ENCODE measurements around the gene COX7C. TPM values are rescaled to one million over a fixed set of nuclear protein-coding genes. Genes with fewer than 3 reads are reported as not detected.
"Not testable (repeated sequence)": the region's sequence is repeated elsewhere in the genome, so short reads cannot be mapped to it uniquely, and the experiment has no call there.

COX7C gene
- total and polyA plus RNA-seq, 5 donors from 2014 or later = 383 to 1,044 (median 855) TPM

DNA sequence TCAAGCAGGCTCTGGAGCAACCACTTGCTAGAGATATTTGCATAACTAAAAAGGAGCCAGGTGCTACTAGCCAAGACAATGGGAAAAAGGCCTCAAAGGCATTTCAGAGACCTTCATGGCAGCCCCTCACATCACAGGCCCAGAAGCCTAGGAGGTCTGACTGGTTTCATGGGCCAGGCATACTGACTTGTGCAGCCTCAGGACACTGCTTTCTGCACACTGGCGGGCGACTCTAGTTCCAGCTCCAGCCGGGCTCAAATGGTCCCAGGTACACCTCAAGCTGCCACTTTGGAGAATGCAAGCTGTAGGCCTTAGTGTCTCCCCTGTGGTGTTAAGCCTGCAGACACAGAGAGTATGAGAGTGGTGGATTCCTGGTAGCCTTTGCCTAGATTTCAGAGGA, 27.1 kb downstream of the COX7C start:
- Histone ChIP-seq H3K36me3 (ENCODE audit: control insufficient read depth, insufficient read depth, low read length) (no peaks in the 10 kb centered on the region), H3K9me3 (ENCODE audit: control insufficient read depth in 2 of 2, low read length in 2 of 2) (no peaks in the 10 kb centered on the region), H3K4me3 (ENCODE audit: low read depth, low read length) (no peak overlapping the region), H3K4me1 (ENCODE audit: control insufficient read depth, insufficient read depth, low read length, poor library complexity, severe bottlenecking) (no peaks in the 10 kb centered on the region), H3K27me3 (ENCODE audit: control insufficient read depth, insufficient read depth, low read length) (peaks cover 4% of the 10 kb centered on the region), H3K27ac (ENCODE audit: insufficient read depth, low read length, poor library complexity, severe bottlenecking) (no peak overlapping the region)
- H3K27ac Mint-ChIP-seq = no peak overlapping the region
- ATAC-seq (ENCODE audit: low read depth in 2 of 2) (no peak), DNase-seq (no peak)
- H3K27me3 Mint-ChIP-seq = peaks cover 4% of the 10 kb centered on the region
- H3K36me3 Mint-ChIP-seq = no peaks in the 10 kb centered on the region
- H3K9me3 Mint-ChIP-seq = peaks cover 0 to 1% (median 0%) of the 10 kb centered on the region in 7 donors
- no peaks in the 10 kb centered on the region for H3K4me1 Mint-ChIP-seq
- H3K4me3 Mint-ChIP-seq = no peak overlapping the region

DNA sequence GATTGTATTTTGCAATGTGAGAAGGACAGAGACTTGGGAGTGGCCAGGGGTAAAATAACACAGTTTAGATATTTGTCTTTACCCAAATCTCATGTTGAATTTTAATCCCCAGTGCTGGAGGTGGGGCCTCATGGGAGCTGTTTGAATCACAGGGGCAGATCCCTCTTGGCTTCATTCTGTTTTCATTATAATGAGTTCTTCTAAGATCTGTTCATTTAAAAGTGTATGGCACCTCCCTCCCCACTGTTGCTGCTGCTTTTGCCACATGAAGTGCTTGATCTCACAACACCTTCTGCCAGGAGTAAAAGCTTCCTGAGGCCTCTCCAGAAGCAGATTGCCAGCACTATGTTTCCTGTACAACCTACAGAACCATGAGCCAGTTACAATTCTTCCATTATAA, 28.1 kb downstream of the COX7C start:
- no peaks in the 10 kb centered on the region for H3K9me3 ChIP-seq (ENCODE audit: control insufficient read depth in 2 of 2, low read length in 2 of 2)
- H3K4me1 ChIP-seq (ENCODE audit: control insufficient read depth, insufficient read depth, low read length, poor library complexity, severe bottlenecking) = no peaks in the 10 kb centered on the region
- DNase-seq (no peak), ATAC-seq (ENCODE audit: low read depth in 2 of 2) (no peak)
- Mint-ChIP-seq H3K27me3 (peaks cover 4% of the 10 kb centered on the region), H3K4me3 (no peak overlapping the region), H3K9me3 (peaks cover 0 to 2% (median 0%) of the 10 kb centered on the region in 7 donors), H3K27ac (no peak overlapping the region), H3K4me1 (no peaks in the 10 kb centered on the region), H3K36me3 (no peaks in the 10 kb centered on the region)
- no peaks in the 10 kb centered on the region for H3K36me3 ChIP-seq (ENCODE audit: control insufficient read depth, insufficient read depth, low read length)
- no peak overlapping the region for H3K4me3 ChIP-seq (ENCODE audit: low read depth, low read length)
- H3K27me3 ChIP-seq (ENCODE audit: control insufficient read depth, insufficient read depth, low read length) = peaks cover 4% of the 10 kb centered on the region
- H3K27ac ChIP-seq (ENCODE audit: insufficient read depth, low read length, poor library complexity, severe bottlenecking) = no peak overlapping the region

DNA sequence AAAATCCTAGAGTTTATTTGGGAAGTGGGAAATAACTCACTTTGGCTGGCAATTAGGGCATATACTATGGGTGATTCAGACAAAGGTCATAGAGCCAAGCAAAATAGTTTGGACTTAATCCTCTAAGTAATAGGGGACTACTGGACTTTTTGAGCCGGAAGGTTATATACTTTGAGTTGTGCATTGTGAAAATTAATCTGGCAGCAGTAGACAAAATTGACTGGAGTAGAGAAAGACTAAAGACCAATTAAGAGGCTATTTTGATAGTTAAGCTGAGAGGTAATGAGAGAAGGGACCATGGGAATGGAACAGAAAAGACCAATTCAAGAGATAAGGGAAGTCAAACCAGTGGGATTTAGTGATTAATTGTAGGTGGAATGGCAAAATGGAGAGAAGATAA, 28.9 kb downstream of the COX7C start:
- H3K4me3 Mint-ChIP-seq = no peak overlapping the region
- H3K36me3 ChIP-seq (ENCODE audit: control insufficient read depth, insufficient read depth, low read length) = no peaks in the 10 kb centered on the region
- H3K9me3 ChIP-seq (ENCODE audit: control insufficient read depth in 2 of 2, low read length in 2 of 2) = no peaks in the 10 kb centered on the region
- DNase-seq (no peak), ATAC-seq (ENCODE audit: low read depth in 2 of 2) (no peak)
- H3K27ac Mint-ChIP-seq = no peak overlapping the region
- no peaks in the 10 kb centered on the region for H3K4me1 ChIP-seq (ENCODE audit: control insufficient read depth, insufficient read depth, low read length, poor library complexity, severe bottlenecking)
- peaks cover 4% of the 10 kb centered on the region for H3K27me3 Mint-ChIP-seq
- H3K27ac ChIP-seq (ENCODE audit: insufficient read depth, low read length, poor library complexity, severe bottlenecking) = no peak overlapping the region
- H3K9me3 Mint-ChIP-seq = peaks cover 0 to 2% (median 0%) of the 10 kb centered on the region in 7 donors
- H3K27me3 ChIP-seq (ENCODE audit: control insufficient read depth, insufficient read depth, low read length) = peaks cover 4% of the 10 kb centered on the region
- no peak overlapping the region for H3K4me3 ChIP-seq (ENCODE audit: low read depth, low read length)
- no peaks in the 10 kb centered on the region for H3K4me1 Mint-ChIP-seq
- H3K36me3 Mint-ChIP-seq = no peaks in the 10 kb centered on the region

- Mint-ChIP-seq H3K4me1 (no peaks in the 10 kb centered on the region), H3K27me3 (no peaks in the 10 kb centered on the region), H3K27ac (no peak overlapping the region), H3K4me3 (no peak overlapping the region), H3K9me3 (peaks cover 0 to 2% (median 0%) of the 10 kb centered on the region in 7 donors), H3K36me3 (no peaks in the 10 kb centered on the region)
- no peaks in the 10 kb centered on the region for H3K36me3 ChIP-seq (ENCODE audit: control insufficient read depth, insufficient read depth, low read length)
- no peak overlapping the region for H3K27ac ChIP-seq (ENCODE audit: insufficient read depth, low read length, poor library complexity, severe bottlenecking)
- no peak for ATAC-seq (ENCODE audit: low read depth in 2 of 2)
- DNase-seq = no peak
- no peak overlapping the region for H3K4me3 ChIP-seq (ENCODE audit: low read depth, low read length)
- no peaks in the 10 kb centered on the region for H3K4me1 ChIP-seq (ENCODE audit: control insufficient read depth, insufficient read depth, low read length, poor library complexity, severe bottlenecking)
- peaks cover 2% of the 10 kb centered on the region for H3K27me3 ChIP-seq (ENCODE audit: control insufficient read depth, insufficient read depth, low read length)
- H3K9me3 ChIP-seq (ENCODE audit: control insufficient read depth in 2 of 2, low read length in 2 of 2) = no peaks in the 10 kb centered on the region
Measured at GRCh38 chr5:86649832-86650505, 32.2 kb downstream of the COX7C start.

- H3K9me3 ChIP-seq (ENCODE audit: control insufficient read depth in 2 of 2, low read length in 2 of 2); H3K4me1 Mint-ChIP-seq; H3K36me3 Mint-ChIP-seq; H3K9me3 Mint-ChIP-seq; DNase-seq; H3K27me3 ChIP-seq (ENCODE audit: control insufficient read depth, insufficient read depth, low read length); ATAC-seq (ENCODE audit: low read depth in 2 of 2); H3K27ac Mint-ChIP-seq; H3K4me1 ChIP-seq (ENCODE audit: control insufficient read depth, insufficient read depth, low read length, poor library complexity, severe bottlenecking); H3K27me3 Mint-ChIP-seq; H3K4me3 Mint-ChIP-seq; H3K36me3 ChIP-seq (ENCODE audit: control insufficient read depth, insufficient read depth, low read length); H3K27ac ChIP-seq (ENCODE audit: insufficient read depth, low read length, poor library complexity, severe bottlenecking); H3K4me3 ChIP-seq (ENCODE audit: low read depth, low read length): not testable (repeated sequence)
Measured at GRCh38 chr5:86660771-86661170, 43.0 kb downstream of the COX7C start.

GRCh38 chr5:86664173-86664572, 46.4 kb downstream of the COX7C start:
- peaks cover 0 to 4% (median under 1%) of the 10 kb centered on the region in 4 donors for H3K4me1 Mint-ChIP-seq
- DNase-seq (no peak), ATAC-seq (ENCODE audit: low read depth in 2 of 2) (no peak)
- no peaks in the 10 kb centered on the region for H3K27me3 ChIP-seq (ENCODE audit: control insufficient read depth, insufficient read depth, low read length)
- no peaks in the 10 kb centered on the region for H3K36me3 ChIP-seq (ENCODE audit: control insufficient read depth, insufficient read depth, low read length)
- H3K9me3 Mint-ChIP-seq = peaks cover 0 to 5% (median 2%) of the 10 kb centered on the region in 7 donors
- H3K27me3 Mint-ChIP-seq = no peaks in the 10 kb centered on the region
- H3K4me1 ChIP-seq (ENCODE audit: control insufficient read depth, insufficient read depth, low read length, poor library complexity, severe bottlenecking) = no peaks in the 10 kb centered on the region
- no peak overlapping the region for H3K4me3 Mint-ChIP-seq
- no peaks in the 10 kb centered on the region for H3K36me3 Mint-ChIP-seq
- no peak overlapping the region for H3K27ac Mint-ChIP-seq
- H3K4me3 ChIP-seq (ENCODE audit: low read depth, low read length) = no peak overlapping the region
- H3K9me3 ChIP-seq (ENCODE audit: control insufficient read depth in 2 of 2, low read length in 2 of 2) = no peaks in the 10 kb centered on the region
- no peak overlapping the region for H3K27ac ChIP-seq (ENCODE audit: insufficient read depth, low read length, poor library complexity, severe bottlenecking)

DNA sequence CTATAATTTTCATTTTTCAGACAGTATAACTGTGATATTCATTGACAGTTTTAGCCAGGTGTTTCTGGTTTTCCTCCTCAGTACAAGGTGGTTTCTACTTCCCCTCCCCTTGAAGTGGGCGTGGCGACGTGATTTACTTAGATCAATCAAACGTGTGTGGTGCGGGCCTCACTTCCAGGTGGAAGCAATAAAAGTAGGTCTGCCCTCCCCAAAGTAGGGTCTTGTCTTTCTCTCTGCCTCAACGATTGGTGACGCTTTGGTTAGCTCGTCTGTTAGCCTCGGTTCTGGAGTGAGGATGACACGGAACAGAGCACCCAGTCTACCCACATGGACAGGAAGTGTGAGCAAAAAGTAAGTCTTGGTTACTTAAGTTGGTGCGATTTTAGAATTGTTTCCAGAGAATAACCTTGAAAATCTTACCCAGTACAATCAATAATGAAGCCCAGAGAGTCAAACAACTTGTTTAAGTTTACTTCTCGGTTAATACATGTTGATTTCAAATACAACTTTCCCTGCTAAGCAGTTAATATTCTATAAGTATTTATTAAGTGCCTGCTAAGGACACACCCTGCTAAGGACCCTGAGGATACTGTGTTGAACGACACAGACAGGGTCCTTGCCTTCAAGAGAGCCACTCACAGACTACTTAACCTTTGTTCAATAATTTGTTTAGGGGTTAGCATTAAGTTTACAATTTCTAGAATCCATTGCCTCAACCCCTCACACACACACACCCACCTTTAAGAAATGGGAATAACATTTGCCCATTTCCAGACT, 48.4 kb downstream of the COX7C start:
- peaks cover 0 to 3% (median 2%) of the 10 kb centered on the region in 7 donors for H3K9me3 Mint-ChIP-seq
- peak in 1 of 3 donors; percentile 44 for DNase-seq
- H3K4me1 Mint-ChIP-seq = peaks cover 0 to 4% (median under 1%) of the 10 kb centered on the region in 4 donors
- ATAC-seq (ENCODE audit: low read depth in 2 of 2) = peak in 1 of 2 donors; percentile 31
- Histone ChIP-seq H3K9me3 (ENCODE audit: control insufficient read depth in 2 of 2, low read length in 2 of 2) (no peaks in the 10 kb centered on the region), H3K27me3 (ENCODE audit: control insufficient read depth, insufficient read depth, low read length) (no peaks in the 10 kb centered on the region), H3K4me3 (ENCODE audit: low read depth, low read length) (peak overlapping the region; percentile 34), H3K27ac (ENCODE audit: insufficient read depth, low read length, poor library complexity, severe bottlenecking) (no peak overlapping the region), H3K4me1 (ENCODE audit: control insufficient read depth, insufficient read depth, low read length, poor library complexity, severe bottlenecking) (no peaks in the 10 kb centered on the region), H3K36me3 (ENCODE audit: control insufficient read depth, insufficient read depth, low read length) (no peaks in the 10 kb centered on the region)
- H3K4me3 Mint-ChIP-seq = peak overlapping the region in 2 of 4 donors; percentile 72 to 89
- H3K27me3 Mint-ChIP-seq = peaks cover 4% of the 10 kb centered on the region
- peak overlapping the region in 1 of 3 donors; percentile 62 for H3K27ac Mint-ChIP-seq
- no peaks in the 10 kb centered on the region for H3K36me3 Mint-ChIP-seq

Data from CD4-positive, CD25-positive, alpha-beta regulatory T cell (primary cell).